HG03571 (cell line): ENCODE measurements around the gene OIP5.
"Not testable (repeated sequence)": the region's sequence is repeated elsewhere in the genome, so short reads cannot be mapped to it uniquely, and the experiment has no call there.

Source experiments
- ATAC-seq: cut with Tn5 transposase; IDR thresholded peaks from one replicate; pipeline ENCODE4 v1.9.1; 2021; ENCODE audit not compliant: unreplicated experiment

Gene OIP5

GRCh38 chr15:41332194-41333025 is at the start of gene OIP5, which contains the start of gene NUSAP1:
Gene OIP5, minus strand, starts transcription at chr15:41332591. Its CDS starts 30 bp downstream, at chr15:41332561.
Gene NUSAP1, plus strand, starts transcription at chr15:41332881. Its CDS starts 77 bp downstream, at chr15:41332958.
- ATAC-seq = peak; percentile 79

GRCh38 chr15:41377978-41378377 is 45.6 kb upstream of the OIP5 start:
- ATAC-seq = no peak

GRCh38 chr15:41367418-41367817 is 35.0 kb upstream of the OIP5 start:
- no peak for ATAC-seq

- no peak for ATAC-seq
These were observed 22.0 kb upstream of the OIP5 start for GRCh38 chr15:41354371-41354770.

GRCh38 chr15:41350057-41350717 is 17.8 kb upstream of the OIP5 start:
- no peak for ATAC-seq

GRCh38 chr15:41347236-41347635 is 14.8 kb upstream of the OIP5 start:
- ATAC-seq = no peak

GRCh38 chr15:41341519-41341918 is 9.1 kb upstream of the OIP5 start:
- no peak for ATAC-seq

GRCh38 chr15:41340189-41340695 is 7.9 kb upstream of the OIP5 start:
- no peak for ATAC-seq

- no peak for ATAC-seq
These were observed 5.5 kb upstream of the OIP5 start for GRCh38 chr15:41337631-41338522.

- ATAC-seq = no peak
These were observed 4.7 kb upstream of the OIP5 start for GRCh38 chr15:41337047-41337446.

GRCh38 chr15:41336549-41336948 is 4.2 kb upstream of the OIP5 start:
- no peak for ATAC-seq

GRCh38 chr15:41334293-41335120 is 2.1 kb upstream of the OIP5 start:
- ATAC-seq = no peak

GRCh38 chr15:41333026-41333562 is 703 bp upstream of the OIP5 start:
- peak; percentile 18 for ATAC-seq

- no peak for ATAC-seq
These were observed 578 bp downstream of the OIP5 start for GRCh38 chr15:41331833-41332193.

GRCh38 chr15:41331281-41331680 is 1.1 kb downstream of the OIP5 start:
- ATAC-seq = no peak

- no peak for ATAC-seq
These were observed 8.8 kb downstream of the OIP5 start for GRCh38 chr15:41323611-41324010.

GRCh38 chr15:41320805-41321330 is 11.5 kb downstream of the OIP5 start:
- not testable (repeated sequence) for ATAC-seq

GRCh38 chr15:41309226-41309905 is 23.0 kb downstream of the OIP5 start:
- no peak for ATAC-seq

GRCh38 chr15:41307679-41308078 is 24.7 kb downstream of the OIP5 start:
- ATAC-seq = no peak
